Posterior cingulate gyrus (tissue), 11 donors: ENCODE measurements around the gene TMEFF2.

Experiments used
- DNase-seq, 10 donors: peaks; one replicate each; pipeline versions ENCODE4 v3.0.0 to v3.0.0-alpha.2; 2020 to 2021; ENCODE audit warnings: mixed read lengths in 3 of 10
- intact Hi-C: fragments of 100-400 bp; cut with DNase I; formaldehyde crosslinking; loops from one replicate; pipeline ENCODE4 v1.15.1; 2023

Gene TMEFF2

GRCh38 chr2:192194866-192195547, at the start of gene TMEFF2:
TMEFF2 (minus strand) TSS chr2:192194933; CDS start chr2:192194524, 409 bp downstream.
- peak; percentile 99 to 100 (median 100) for DNase-seq
- intact Hi-C loops: loop anchor here (2.0 to 10.0 kb wide), 3 partner anchors 92 to 383 kb away; no protein-coding TSS in a partner anchor

GRCh38 chr2:192243488-192243887, 48.8 kb upstream of the TMEFF2 start:
- no peak for DNase-seq
- intact Hi-C loops: no loop called here

- no peak for DNase-seq
- intact Hi-C loops: no loop called here
These were observed 41.4 kb upstream of the TMEFF2 start for GRCh38 chr2:192236136-192236535.

- intact Hi-C loops: no loop called here
- no peak for DNase-seq
These were observed 36.2 kb upstream of the TMEFF2 start for GRCh38 chr2:192230889-192231453.

GRCh38 chr2:192228685-192229084, 34.0 kb upstream of the TMEFF2 start:
- DNase-seq: no peak
- intact Hi-C loops: no loop called here

GRCh38 chr2:192218970-192219369, 24.2 kb upstream of the TMEFF2 start:
- DNase-seq: no peak
- intact Hi-C loops: no loop called here

- intact Hi-C loops: no loop called here
- DNase-seq: no peak
These were observed 23.6 kb upstream of the TMEFF2 start for GRCh38 chr2:192218377-192218776.

- no peak for DNase-seq
- intact Hi-C loops: no loop called here
These were observed 21.6 kb upstream of the TMEFF2 start for GRCh38 chr2:192216336-192216735.

GRCh38 chr2:192215096-192215877, 20.6 kb upstream of the TMEFF2 start:
- no peak for DNase-seq
- intact Hi-C loops: no loop called here

GRCh38 chr2:192208848-192209247, 14.1 kb upstream of the TMEFF2 start:
- DNase-seq: no peak
- intact Hi-C loops: no loop called here

- intact Hi-C loops: no loop called here
These were observed 11.7 kb upstream of the TMEFF2 start for GRCh38 chr2:192206399-192206798.

GRCh38 chr2:192203876-192204275, 9.1 kb upstream of the TMEFF2 start:
- intact Hi-C loops: no loop called here
- no peak for DNase-seq

More at GRCh38 chr2:192206399-192206798, 11.7 kb upstream of the TMEFF2 start:
- DNase-seq: no peak

- DNase-seq: no peak
These were observed 7.6 kb upstream of the TMEFF2 start for GRCh38 chr2:192202373-192202772.

GRCh38 chr2:192201116-192201515, 6.4 kb upstream of the TMEFF2 start:
- no peak for DNase-seq
- intact Hi-C loops: no loop called here

More at GRCh38 chr2:192202373-192202772, 7.6 kb upstream of the TMEFF2 start:
- intact Hi-C loops: no loop called here

GRCh38 chr2:192197357-192197756, 2.6 kb upstream of the TMEFF2 start:
- DNase-seq: peak in 2 of 10 donors; percentile 36 to 51
- intact Hi-C loops: loop anchor here (5.0 to 10.0 kb wide), 2 partner anchors 333 to 385 kb away; no protein-coding TSS in a partner anchor

- peak in 3 of 10 donors; percentile 27 to 64 (median 62) for DNase-seq
- intact Hi-C loops: loop anchor here (5.0 to 10.0 kb wide), 2 partner anchors 332 to 384 kb away; no protein-coding TSS in a partner anchor
These were observed 1.9 kb upstream of the TMEFF2 start for GRCh38 chr2:192196421-192197194.

GRCh38 chr2:192195548-192196418, 1.1 kb upstream of the TMEFF2 start:
- peak in 8 of 10 donors; percentile 29 to 92 (median 50) for DNase-seq
- intact Hi-C loops: loop anchor here (2.0 to 10.0 kb wide), 3 partner anchors 91 to 383 kb away; no protein-coding TSS in a partner anchor

- peak in 9 of 10 donors; percentile 32 to 92 (median 60) for DNase-seq
- intact Hi-C loops: loop anchor here (2.0 to 10.0 kb wide), 2 partner anchors 92 to 330 kb away; no protein-coding TSS in a partner anchor
These were observed 368 bp downstream of the TMEFF2 start for GRCh38 chr2:192194265-192194865.

- intact Hi-C loops: loop anchor here (10.0 kb wide), 1 partner anchor 326 kb away; no protein-coding TSS in a partner anchor
- no peak for DNase-seq
These were observed 4.3 kb downstream of the TMEFF2 start for GRCh38 chr2:192190474-192190873.
